NCI-H2196 treated with DMSO at 0.1 percent for 48 hours (cell line): ENCODE results near the gene SKI.

ENCODE experiments used
- DNase-seq: peaks from one replicate; lab custom pipeline; 2025; ENCODE audit not compliant: unreplicated experiment; lab: John Stamatoyannopoulos, UW

SKI gene

DNA sequence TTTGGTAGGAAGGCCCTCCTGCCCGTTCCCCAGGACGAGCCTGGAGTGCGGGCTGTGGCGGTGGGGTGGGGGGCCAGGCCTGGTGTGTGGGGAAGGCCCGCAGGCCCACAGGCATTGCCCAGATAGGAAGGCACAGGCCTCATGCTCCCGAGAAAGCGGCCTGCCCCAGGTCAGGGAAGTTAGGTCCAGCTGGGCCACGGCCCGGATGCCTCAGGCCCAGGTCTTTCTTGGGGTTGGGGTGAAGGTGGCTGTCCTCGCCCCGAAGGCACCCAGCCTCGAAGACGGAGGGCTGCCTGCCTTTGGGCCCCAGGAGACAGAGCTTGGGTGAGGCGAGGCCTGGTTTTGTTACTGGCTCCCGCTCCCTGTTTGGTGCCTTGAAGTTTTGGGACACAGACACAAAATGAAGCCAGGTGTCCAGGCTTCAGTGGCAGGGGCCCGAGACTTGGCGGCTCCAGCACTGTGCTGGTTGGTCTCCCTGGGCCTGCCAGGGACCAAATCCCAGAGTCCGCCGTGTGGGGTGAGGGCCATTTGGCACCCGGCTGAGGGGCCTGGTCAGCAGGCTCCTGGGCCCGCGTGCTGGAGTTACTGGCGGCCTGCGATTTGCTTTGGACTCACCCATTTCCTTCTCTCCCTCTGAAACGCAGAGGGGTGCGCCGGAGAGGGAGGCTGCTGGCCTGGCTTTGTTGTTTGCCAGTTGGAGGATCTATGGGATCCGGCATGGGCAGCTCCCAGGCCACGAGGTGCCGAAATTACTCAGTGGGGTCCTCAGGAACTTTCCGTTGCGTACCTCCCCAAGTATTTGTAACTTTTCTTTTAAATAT is 2.0 kb downstream of the SKI start:
- no peak for DNase-seq

DNA sequence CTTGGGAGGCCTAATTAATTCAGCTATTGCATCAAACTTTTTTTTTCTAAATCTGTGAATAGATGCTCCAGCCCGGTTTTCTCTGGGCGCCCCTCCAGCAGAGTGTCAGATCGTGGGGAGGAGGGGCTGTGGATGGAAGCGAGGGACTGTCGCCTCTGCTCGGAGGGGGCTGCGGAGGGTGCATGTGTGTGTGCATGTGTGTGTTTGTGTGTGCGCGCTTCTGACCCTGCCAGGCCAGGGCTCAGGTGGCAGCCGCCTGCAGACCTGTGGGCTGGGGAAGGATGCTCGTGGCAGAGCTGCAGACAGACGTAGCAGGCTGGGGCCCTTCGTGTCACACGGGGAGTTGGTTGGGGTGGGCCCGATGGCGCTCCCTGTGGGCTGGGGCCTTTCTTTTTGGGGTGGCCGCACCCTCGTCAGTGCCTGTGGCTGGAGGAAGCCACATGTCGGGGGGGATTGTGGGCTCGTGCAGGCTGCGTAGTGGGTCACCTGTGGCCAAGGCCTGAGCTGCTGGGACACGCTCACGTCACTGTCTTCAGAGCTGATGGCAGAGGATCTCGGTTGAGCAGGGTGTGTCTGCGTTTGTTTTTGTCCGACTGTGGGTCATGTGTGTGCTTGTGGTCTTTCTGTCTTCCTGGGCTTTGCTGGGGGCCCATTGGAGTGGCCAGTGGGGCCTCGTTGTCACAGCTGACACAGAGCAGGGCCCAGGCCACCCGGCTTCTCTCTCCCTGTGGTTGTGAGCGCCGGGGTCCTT is 2.8 kb downstream of the SKI start:
- no peak for DNase-seq

DNA sequence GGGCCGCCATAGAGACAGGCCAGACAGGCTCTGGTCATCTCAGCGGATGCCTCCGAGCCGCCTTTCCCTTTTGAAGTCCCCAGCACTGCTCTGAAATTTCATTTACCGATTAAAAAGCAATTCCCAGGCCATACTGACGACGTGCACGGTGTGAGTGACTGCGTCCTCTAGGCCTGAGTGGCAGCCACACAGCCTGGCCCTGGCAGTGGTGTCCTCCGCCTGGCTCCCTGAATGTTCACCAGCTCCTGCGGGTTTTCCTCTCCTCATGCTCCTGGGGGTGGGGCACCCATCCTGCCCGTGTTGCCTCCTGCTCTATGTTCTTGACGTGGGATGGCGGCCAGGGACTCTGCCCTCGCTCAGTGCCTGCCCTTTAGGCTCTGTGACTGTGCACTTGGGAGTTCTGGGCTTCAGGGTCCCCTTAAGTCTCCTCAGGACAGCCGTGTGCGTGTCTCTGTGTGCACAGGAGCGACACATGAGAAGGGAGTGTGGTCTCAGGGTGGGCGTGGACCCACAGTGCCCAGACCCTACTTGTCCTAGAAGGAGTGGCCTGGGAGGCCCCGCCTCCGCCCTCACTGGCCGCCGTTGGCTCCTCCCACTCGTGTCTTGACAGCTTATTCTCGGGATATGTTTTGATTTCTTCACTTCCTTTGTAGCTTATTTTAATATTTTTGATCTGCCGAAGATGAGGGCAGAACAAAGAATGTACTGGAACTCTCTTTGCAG is 3.6 kb downstream of the SKI start:
- no peak for DNase-seq

DNA sequence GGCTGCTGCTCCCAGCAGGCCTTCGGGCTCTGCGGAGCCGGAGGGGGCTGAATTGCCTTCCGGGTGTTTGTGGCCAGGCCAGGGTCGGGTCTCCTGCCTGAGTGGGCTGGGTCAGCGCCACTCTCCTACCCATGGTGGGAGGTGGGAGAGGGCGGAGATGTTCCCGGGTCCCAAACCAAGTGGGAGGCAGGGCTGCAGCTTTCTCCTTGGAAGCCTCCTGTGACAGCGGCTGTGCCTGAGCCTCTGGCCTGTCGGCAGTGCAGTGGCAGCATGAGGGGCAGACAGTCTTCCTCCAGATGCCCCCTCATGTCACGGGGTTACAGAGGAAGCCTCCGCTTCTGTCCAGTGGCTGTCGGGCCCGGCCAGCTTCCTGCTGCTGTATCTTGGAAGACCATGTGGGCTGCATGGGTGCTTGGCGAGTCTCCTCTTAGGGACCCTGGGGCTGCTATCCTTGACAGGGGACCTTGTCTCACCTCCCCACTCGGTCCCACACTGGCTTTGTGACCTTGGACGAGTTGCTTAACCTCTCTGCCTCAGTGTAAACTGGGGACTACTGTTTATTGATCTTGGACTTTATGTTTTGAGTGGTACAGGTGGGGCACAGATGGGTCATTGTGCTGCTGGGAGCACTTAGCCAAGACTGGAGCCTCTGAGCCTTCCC is 4.3 kb downstream of the SKI start:
- DNase-seq: no peak

DNA sequence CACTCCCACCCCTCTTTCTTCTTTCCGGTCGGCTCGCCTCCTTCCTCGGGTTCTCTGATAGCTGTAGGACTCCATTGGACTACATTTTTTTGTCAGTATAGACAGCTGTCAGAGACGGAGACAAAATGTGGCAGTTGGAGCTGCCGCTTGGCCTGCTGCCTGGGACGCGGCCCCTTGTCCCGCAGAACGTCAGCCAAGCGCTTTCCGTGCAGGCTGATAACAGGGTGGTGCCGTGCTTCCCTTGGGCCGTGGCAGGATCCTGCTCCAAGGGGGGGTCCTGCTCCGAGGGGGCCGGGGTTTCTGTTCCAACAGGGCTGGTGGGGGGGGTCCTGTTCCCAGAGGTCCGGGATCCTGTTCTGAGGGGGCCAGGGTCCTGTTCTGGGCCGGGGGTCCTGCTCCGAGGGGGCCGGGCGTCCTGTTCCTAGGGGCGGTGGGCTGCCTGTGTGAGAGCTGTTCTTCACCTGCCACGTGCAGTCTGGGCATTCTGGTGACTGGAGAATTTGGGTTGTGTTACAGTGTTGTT is 4.9 kb downstream of the SKI start:
- no peak for DNase-seq

DNA sequence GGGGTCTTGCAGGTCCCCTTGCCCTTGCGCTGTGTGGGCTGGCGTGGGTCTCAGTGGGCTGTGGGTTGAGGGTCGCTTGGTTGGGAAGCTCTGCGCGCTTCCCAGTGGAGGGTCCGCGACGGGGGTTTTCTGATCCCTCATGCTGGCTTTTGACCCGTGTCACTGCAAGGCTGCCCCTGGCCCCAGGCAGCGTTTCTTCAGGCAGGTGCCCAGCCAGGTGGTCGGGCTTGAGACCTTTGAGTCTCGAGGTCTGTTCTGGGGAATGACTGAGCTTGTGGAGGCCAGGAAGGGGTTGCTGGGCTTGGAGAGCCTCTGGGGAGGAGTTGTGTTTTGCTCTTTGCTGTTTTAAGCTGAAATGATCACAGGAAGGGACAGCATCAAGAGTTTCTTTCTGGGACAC is 5.3 kb downstream of the SKI start:
- no peak for DNase-seq

DNA sequence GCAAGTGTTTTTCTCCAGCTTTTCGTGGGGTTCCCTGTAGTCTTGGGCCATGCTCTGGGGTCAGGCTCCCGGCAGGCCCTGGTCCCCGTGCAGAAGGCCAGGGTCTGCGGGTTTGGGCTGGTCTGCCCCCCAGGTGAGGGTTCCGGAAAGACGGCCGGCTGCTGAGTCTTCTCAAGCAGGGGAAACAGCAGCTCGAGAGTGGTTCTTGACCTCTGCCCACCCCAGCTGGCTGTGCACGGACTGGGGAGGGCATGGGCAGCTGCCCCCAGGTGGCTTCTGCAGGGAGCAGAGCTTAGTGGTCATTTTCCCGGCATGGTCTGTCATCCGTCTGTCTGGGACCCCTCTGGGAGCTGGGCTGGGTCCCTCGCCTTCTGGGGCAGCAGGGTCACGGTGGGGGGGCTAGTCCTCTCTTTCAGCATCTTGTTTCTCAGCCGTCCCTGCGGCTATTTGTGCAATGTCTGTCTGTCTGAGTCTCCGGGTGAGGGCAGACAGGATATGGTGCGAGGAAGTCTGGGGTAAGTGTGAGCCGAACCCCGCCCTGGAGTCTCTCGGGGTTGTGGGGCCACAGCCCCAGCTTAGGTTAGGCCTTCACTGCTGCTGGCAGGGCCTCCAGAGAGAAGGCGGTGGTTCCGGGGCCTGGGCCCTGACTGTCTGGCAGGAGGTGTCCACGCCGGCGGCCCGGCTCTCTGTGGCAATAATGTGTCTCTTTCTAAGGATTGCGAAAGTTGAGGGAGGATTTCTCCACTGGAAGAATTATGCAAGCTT is 6.1 kb downstream of the SKI start:
- no peak for DNase-seq

DNA sequence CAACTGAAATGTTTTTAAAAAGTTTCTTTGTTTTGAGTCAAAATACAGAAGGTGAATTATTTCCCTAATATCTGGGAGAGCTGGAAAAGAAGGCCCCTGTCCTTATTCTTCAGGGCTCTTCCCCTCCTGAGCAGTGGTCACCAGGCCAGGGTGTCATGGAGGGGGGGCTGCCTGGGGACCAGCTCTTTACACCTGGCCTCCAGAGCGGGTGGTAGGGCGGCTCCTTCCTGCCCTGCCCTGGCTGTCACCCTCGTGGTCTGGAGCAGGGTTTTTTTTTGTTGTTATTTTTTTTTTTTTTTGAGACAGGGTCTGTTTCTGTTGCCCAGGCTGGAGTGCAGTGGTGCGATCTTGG is 6.6 kb downstream of the SKI start:
- no peak for DNase-seq

DNA sequence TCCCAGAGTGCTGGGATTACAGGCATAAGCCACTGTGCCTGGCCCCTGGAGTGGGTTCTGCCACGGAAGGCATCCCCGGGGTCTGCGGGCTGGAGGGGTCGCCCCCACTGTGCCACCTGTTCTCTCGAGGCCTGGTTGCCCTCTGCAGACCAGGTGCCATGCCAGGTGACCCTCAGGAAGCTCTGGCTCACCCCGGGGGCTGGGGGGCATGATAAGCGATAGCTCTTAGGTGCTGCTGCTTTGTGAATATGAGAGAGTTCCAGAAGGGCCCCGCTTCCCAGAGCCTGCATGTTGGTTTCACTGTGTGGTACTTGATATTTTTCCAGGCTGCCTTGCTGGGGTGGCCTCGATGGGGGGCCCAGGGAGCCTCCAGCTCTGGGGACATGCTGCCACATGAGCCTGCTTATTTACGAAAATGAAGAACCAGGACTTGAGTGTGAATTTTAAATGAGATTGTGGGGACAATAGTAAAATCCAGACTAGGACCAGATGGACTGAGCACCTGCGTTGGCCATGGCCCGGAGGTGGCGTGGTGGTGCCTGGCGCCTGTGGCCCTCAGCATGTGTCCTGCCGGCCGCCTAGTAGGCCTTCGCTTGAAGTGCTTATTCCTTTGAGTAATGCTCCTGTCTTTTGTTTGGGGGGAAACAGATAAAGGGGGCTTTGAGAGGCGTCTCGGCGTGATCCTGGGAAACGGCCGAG is 7.3 kb downstream of the SKI start:
- DNase-seq: no peak

DNA sequence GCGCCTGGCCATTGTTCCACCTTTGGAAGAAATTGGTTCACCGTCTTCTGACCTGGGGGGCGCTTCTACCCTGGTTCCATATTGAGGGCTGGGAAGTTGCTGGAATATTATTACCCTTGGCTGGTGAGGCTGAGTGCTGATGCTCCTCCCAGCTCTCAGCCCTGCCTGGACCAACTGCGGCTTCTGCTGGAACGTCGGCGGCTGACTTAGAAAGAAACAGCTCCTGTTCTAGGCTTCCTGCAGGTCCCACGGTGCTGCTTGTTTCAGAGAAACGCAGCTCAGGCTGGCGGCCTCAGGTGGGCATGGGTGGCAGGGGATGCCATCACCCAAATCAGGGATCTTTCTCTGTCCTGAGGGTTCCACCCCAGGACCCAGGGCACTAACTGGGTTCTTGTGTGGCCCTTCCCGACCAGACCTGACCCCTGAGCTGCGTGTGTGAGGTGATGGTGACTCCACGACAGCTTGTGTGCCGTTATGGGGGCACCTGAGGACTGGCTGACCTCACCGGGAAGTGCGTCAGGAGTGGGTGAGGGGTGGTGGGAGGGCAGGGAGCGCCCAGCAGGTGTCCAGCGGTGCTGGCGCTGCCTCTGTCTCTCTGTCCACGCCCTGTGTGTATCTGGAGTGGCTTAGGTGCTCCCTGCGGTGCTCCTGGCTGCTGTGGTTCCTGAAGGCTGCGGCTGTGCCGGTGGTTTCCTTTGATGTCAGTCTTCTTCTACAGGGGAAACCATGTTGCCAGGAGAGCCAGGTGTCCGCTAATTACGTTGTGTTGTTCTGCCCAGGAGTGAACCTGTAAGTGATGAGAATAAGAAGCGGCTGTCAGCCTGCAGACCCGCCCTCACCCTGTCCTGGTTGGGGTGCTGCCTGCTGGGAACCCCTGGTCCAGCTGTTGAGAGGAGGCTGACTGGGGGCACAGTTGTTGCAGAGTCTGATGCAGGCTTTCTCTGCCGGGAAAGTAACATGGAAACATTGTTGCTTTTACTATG is 8.9 kb downstream of the SKI start:
- DNase-seq: no peak

DNA sequence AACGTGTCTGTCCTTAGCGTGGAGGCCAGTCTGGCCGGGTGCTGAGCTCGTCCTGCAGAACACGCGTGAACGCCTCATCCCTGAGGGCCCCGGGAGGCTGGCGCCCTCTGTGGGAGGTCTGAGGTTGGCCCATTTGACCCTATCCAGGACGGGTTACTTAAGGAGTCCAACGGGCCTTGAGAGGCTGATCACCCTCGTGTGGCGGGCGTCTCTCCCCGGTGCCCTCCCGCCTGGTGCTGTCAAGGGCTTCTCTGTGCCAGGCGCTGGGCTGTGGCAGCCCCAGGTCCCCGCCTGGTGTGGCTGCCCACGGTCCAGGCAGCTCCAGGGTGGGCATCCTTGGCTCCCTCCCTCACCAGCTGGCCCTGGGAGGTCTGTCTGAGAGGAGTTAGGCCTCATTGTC is 9.7 kb downstream of the SKI start:
- DNase-seq: no peak

DNA sequence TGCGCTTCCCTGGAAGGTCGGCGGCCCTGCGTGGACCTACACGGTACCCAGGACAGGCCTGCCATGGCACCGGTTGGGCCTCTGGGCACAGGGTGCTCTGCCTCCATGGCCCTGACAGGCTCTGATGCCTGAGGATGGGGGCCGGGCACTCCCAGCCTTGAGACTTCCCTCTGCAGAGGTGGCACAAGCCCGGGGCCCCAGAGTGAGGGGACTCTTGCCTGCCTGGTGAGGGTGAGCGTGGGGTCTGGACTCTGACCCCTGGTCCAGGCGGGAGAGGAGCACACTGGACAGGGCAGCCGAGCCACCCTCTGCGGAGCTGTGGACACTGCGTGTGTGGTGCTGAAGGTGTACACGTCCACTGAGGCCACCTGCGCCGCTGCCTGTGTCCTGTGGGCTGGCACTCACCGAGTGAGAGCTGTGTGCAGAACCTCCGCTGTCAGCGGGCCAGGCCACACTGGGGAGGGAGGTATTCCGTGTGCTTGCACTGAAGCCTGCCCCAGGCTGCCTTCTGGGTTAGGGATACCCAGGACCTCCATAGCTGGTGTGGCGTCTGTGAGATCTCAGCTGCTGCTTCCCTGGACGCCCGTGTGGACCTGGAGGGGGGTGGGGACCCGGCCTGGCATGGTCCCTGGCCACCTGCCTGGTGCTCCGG is 10.4 kb downstream of the SKI start:
- no peak for DNase-seq

DNA sequence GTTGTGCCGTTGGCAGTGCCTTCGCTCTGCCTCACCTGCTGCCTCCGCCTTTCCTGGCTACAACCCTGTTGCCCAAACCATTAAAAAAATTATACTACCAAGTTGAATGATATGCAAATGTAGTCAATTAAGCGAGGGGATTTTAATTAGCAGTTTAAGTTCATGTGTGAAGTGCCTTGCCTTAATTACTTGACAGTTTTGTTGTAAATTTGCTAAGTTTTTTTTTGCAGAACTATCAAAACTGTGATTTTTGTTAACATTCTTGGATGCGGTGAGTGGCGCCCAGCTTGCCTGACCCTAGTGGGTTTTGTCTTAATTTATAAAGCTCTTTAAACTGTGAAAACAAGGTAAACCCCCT is 10.9 kb downstream of the SKI start:
- no peak for DNase-seq

DNA sequence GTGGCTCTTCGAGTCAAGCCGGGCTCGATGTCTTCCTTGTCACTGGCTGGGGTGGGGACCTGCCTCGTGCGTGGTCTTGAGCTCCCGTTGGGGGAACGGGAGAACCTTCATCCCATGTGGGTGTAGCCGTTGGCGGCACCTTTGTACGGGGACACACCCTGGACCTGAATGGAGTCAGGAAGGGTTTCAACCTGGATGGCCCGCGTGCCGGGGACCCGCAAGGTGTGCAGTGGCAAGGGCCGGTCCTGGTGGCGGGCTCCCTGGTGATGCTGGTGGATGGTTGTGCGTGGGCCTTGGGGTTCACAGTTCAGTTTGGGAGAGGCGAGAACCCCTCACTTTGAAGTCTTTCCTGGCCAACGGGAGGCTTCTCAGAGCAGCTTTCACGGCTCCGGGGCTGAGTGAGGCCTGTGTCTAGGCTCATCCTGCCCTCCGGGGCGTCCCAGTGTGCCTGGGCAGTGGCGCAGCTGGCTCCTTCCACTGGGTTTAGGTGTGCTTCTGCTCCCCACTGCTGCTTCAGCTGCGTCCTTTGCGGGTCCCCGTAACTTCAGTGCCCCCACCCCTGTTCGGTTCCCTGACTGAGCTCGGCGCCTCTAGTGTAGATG is 11.4 kb downstream of the SKI start:
- DNase-seq: no peak

DNA sequence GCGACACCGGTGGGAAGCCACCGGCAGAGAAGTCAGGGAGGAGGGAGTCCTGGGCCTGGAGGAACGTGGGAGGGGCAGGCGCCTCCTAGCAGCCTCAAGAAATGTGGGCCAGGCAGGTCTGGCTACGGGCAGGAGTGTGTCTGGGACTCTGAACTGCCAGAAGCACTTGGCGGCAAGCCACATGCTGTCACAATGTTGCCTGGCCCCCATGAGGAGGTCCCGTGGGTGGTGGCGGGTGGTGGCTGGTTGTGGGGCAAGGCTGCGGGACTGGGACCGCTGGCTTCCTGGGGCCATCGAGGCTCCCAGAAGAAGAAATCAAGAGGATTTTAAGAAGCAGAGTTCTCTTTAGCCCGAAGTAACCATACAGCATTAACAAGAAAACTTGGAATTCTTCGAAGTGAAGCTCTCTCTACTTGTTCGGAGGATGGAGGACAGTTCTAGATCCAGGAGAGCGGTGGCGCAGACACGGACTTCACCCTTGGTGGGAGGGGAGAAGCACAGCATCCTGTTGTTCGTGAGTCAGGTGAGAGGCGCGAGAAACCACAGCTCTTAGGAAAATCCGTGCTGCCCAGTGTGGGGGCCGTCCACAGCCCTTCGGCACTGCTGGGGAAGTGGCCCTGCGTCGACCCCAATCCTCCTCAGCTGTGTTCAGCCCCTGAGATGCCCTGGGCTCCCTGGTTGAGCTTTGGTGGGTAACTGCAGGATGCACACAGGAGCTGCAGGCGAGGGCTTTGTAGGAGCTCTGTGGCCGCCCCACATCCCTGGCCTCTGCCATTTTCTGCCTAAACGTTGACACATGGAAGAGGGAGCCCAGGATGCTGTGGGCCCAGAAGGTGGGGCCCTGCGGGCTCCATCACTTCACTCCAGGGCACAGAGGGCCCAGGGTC is 12.4 kb downstream of the SKI start:
- DNase-seq: no peak

DNA sequence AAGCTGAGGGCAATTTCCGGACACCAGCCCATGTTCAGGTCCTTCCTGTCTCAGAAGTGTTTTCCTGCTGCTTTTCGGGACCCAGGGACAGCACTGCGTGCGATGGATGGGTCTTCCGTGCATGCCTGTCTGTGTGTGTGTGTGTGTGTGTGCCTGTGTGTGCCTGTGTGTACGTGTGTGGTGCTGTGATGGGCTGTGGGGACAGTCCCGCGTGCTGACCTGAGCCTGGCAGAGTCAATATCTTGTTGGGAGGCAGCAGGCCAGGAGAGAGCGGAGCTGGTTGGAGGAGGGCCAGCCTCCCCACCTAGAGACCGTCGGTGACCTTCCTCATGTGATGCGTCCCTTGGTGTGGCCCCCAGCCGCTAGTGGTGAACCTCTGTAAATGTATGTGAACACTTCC is 13.7 kb downstream of the SKI start:
- no peak for DNase-seq
